Muscle layer of colon (tissue), 2 donors: ENCODE data around the gene TAP1.
"Not testable (repeated sequence)": the region's sequence is repeated elsewhere in the genome, so short reads cannot be mapped to it uniquely, and the experiment has no call there.

Source experiments
- H3K27ac ChIP-seq: one replicate; pipeline ENCODE4 v1.7.0; 2013; ENCODE audit warnings: low read depth, mild to moderate bottlenecking, low read length, moderate library complexity
- H3K27me3 ChIP-seq, 2 donors: one replicate each; pipeline ENCODE4 v1.7.0; 2013; ENCODE audit warnings: low read length in 2 of 2, mild to moderate bottlenecking in 2 of 2; ENCODE audit not compliant: insufficient read depth in 2 of 2, control insufficient read depth in 1 of 2
- H3K36me3 ChIP-seq: one replicate; pipeline ENCODE4 v1.7.0; 2013; ENCODE audit warnings: mild to moderate bottlenecking, low read length; ENCODE audit not compliant: insufficient read depth
- H3K4me1 ChIP-seq: one replicate; pipeline ENCODE4 v1.7.0; 2013; ENCODE audit warnings: mild to moderate bottlenecking, low read length; ENCODE audit not compliant: insufficient read depth
- H3K4me3 ChIP-seq, 2 donors: one replicate each; pipeline ENCODE4 v1.7.0; 2013; ENCODE audit warnings: low read length in 2 of 2, low read depth in 1 of 2, mild to moderate bottlenecking in 1 of 2, moderate library complexity in 1 of 2
- H3K9ac ChIP-seq: one replicate; pipeline ENCODE4 v1.7.0; 2013; ENCODE audit warnings: low read length
- H3K9me3 ChIP-seq: one replicate; pipeline ENCODE4 v1.7.0; 2013; ENCODE audit warnings: mild to moderate bottlenecking, low read length
- donor health status: abdominal sarcoma.
- donor health status: Adenocarcinoma of cecum.

Gene TAP1

DNA sequence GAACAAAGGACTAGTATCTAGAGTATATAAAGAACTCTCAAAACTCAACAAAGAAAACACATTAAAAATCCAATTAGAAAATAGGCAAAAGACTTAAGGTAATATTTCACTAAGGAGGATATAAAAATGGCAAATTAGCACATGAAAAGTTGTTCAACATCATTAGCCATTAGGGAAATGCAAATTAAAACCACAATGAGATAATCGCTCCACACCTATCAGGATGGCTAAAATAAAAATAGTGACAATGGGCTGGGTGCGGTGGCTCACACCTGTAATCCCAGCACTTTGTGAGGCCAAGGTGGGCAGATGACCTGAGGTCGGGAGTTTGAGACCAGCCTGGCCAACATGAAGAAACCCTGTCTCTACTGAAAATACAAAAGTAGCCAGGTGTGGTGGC lies 27.5 kb upstream of the TAP1 start:
- not testable (repeated sequence) for H3K9me3 ChIP-seq, H3K27me3 ChIP-seq, H3K9ac ChIP-seq, H3K4me3 ChIP-seq, H3K27ac ChIP-seq, H3K4me1 ChIP-seq, H3K36me3 ChIP-seq

DNA sequence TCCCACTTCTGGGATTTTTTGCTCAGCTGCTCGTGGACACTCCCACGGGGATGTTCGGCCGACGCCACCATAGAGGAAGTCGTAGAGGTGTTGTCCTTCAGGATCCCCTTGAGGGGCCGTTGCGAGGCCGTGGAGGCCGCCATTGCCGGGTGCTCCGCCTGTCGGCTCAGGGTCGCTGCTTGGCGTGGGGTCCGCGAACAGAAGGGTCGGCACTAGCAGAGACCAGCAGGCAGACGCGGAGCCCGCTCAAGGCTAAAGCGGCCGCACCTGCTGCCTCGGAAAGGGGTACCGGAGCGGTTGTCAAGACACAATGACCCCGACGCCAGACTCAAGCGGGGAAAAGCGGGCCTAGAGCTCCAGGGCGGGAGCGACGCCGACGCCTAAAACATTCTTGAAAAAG lies 26.2 kb upstream of the TAP1 start:
- Histone ChIP-seq H3K36me3 (no peaks in the 10 kb centered on the region), H3K27ac (no peak overlapping the region), H3K27me3 (peaks cover 4 to 9% of the 10 kb centered on the region in 2 donors), H3K9me3 (no peaks in the 10 kb centered on the region), H3K4me1 (no peaks in the 10 kb centered on the region), H3K4me3 (no peak overlapping the region), H3K9ac (no peak overlapping the region)

DNA sequence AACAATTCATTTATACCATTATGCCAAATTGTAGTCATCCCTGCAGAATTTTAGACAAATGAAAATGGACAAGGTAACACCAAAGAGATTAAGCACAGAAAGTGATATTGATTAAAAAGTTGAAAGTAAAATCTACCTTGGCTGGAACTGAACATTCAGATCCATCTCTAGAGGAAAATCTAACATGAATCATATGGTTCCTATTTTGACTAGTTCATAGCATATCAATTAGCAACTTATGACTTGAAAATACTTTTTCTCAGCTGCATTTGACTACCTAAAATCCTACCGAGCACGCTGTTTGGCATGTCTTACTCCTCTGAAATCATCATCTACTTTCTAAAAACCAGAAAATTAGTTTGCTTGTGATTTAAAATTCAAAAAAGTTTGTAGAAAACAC lies 23.1 kb upstream of the TAP1 start:
- no peaks in the 10 kb centered on the region for H3K9me3 ChIP-seq
- no peak overlapping the region for H3K9ac ChIP-seq
- peaks cover 4 to 9% of the 10 kb centered on the region in 2 donors for H3K27me3 ChIP-seq
- no peaks in the 10 kb centered on the region for H3K36me3 ChIP-seq
- H3K4me1 ChIP-seq = no peaks in the 10 kb centered on the region
- H3K27ac ChIP-seq = no peak overlapping the region
- no peak overlapping the region for H3K4me3 ChIP-seq

DNA sequence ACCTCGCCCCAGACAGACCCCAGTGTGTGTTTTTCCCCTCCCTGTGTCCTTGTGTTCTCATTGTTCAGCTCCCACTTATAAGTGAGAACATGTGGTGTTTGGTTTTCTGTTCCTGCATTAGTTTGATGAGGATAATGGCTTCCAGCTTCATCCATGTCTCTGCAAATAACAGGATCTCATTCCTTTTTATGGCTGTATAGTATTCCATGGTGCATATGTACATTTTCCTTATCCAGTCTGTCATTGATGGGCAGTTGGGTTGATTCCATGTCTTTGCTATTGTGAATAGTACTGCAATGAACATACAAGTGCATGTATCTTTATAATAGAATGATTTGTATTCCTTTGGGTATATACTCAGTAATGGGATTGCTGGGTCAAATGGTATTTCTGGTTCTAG lies 20.4 kb upstream of the TAP1 start:
- H3K27me3 ChIP-seq, H3K36me3 ChIP-seq, H3K9me3 ChIP-seq, H3K4me3 ChIP-seq, H3K9ac ChIP-seq, H3K27ac ChIP-seq, H3K4me1 ChIP-seq: not testable (repeated sequence)

DNA sequence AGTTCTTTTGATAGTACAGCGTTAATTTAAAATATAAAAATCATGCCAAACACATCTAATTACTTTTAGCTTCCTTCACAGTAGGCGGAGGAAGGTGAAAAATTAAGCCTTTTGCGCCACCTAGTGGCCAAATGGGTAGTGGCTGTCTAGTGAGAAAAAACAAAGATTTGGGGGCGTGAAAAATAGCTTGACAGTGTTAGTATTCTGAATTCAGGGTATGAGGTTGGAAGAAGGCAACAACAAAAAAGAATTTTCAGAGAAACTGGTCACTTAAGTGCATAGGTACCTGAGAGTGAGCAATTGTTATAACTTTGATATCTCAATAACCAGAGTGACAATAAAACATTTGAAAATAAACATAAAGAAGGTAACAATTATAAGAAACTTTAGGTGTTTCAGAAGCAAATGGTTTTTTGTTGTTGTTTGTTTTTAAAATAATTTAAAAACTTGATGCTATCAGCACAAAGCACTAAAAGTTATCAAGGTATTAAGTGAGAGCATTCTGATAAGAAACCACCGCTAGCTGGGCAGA lies 14.8 kb upstream of the TAP1 start:
- no peak overlapping the region for H3K27ac ChIP-seq
- H3K9ac ChIP-seq = no peak overlapping the region
- no peaks in the 10 kb centered on the region for H3K4me1 ChIP-seq
- H3K4me3 ChIP-seq = no peak overlapping the region
- H3K9me3 ChIP-seq = no peaks in the 10 kb centered on the region
- H3K36me3 ChIP-seq = no peaks in the 10 kb centered on the region
- no peaks in the 10 kb centered on the region for H3K27me3 ChIP-seq

DNA sequence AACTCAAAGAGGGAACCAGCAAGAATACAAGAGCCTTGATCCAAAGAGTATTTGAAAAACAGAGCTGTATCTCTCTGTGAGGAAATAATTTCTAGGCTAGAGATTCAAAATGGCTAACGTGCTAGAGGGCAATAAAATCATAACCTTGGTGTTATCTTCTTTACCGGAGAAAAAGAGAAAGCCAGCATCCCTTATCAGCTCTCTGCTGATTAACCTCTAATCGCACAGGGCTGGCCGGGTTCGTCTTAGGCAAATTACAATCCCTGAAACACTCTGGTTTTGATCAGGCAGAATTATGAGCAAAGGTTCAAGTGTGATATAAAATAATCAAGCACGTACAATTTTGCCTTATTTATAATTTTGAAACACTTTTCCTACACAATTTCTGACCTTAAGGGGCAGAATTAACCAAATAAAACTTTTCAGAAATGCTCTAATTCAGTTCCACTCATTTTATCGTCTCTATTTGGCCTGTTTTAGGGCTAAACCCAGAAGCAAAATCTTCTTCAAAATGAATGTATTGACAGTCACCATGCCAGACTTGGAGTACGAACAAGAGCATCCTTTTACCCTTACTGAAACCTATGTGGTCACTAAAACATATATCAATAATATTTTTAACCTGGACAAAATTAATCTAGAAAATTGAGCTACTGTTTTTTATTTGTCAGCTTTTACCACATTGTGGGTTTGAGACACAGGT lies 14.2 kb upstream of the TAP1 start:
- H3K9me3 ChIP-seq = no peaks in the 10 kb centered on the region
- H3K9ac ChIP-seq = no peak overlapping the region
- H3K4me1 ChIP-seq = no peaks in the 10 kb centered on the region
- no peak overlapping the region for H3K4me3 ChIP-seq
- no peaks in the 10 kb centered on the region for H3K27me3 ChIP-seq
- no peaks in the 10 kb centered on the region for H3K36me3 ChIP-seq
- no peak overlapping the region for H3K27ac ChIP-seq

DNA sequence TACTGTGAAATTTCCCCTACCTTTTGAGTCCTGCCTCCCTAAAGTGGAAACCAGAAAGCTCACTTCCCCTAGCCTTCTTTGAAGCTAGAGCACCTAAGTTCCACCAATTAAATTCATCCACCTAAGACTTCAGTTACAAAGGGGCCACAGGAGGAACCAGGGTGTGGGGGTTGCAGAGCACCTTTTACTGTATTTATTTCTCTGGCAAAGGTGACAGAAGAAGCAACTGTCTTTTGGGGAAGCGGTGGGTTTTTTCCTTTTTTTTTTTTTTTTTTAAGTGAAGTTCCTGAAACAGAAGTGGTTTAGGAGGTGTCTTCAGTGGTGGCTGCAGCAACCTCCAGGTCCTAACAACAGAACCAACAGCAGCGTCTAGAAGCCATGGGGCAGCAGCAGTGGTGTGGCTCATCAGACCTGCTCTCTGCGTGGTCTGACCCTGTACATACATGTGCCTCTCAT lies 13.5 kb upstream of the TAP1 start:
- Histone ChIP-seq H3K4me1 (no peaks in the 10 kb centered on the region), H3K27me3 (no peaks in the 10 kb centered on the region), H3K27ac (no peak overlapping the region), H3K36me3 (no peaks in the 10 kb centered on the region), H3K9ac (no peak overlapping the region), H3K4me3 (no peak overlapping the region), H3K9me3 (no peaks in the 10 kb centered on the region)

DNA sequence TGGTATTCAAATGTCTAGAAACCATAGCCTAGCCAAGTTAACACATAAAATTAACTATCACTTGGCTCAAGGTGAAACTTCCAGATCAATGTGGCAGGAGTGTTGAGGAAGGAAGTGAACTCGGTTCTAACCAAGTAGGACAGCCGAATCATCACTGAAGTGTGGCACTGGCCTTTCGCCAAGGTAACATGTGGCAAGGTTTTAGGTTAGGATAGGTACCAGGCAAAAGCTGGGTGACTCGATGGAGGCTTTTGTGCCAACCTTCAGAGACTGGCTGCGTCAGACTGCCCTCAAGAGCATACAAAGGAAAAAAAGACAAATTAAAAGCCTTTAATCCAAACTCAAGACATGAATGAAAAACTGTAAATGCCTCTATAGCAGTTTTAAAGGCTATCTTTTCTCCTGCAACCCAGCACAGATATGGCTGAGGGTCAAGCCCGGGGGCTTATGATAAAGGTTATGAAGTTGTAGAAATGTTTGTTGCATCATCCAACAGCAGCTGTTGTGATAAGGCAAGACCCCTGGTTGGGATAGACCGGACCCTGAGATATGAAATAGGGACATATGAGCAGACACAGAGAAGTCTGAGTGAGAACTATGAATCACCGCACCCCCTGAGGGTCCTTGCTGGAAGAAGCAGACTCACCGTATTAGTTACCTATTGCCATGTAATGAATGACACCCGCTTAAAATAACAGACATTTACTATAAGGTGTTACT lies 12.4 kb upstream of the TAP1 start:
- Histone ChIP-seq H3K9me3 (no peaks in the 10 kb centered on the region), H3K4me3 (no peak overlapping the region), H3K9ac (no peak overlapping the region), H3K36me3 (no peaks in the 10 kb centered on the region), H3K4me1 (no peaks in the 10 kb centered on the region), H3K27me3 (no peaks in the 10 kb centered on the region), H3K27ac (no peak overlapping the region)

DNA sequence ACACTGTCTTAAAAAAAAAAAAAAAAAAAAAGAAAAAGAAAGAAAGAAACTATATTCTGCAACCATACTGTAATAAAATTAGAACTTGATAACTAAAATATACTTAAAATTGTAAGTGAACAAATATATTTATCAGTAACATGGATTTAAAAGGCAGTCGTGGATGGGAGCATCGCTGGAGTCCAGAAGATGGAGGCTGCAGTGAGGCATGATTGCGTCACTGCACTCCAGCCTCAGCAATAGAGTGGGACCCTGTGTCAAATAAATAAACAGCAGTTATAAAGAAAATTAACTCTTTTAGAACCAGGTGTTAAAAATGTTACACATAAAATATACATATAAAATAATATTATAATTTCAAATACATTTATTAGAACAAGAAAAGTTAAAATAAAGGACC lies 9.2 kb upstream of the TAP1 start:
- peaks cover 22% of the 10 kb centered on the region for H3K36me3 ChIP-seq
- no peak overlapping the region for H3K27ac ChIP-seq
- H3K4me1 ChIP-seq = no peaks in the 10 kb centered on the region
- H3K27me3 ChIP-seq = no peaks in the 10 kb centered on the region
- no peak overlapping the region for H3K9ac ChIP-seq
- H3K9me3 ChIP-seq = no peaks in the 10 kb centered on the region
- no peak overlapping the region for H3K4me3 ChIP-seq

DNA sequence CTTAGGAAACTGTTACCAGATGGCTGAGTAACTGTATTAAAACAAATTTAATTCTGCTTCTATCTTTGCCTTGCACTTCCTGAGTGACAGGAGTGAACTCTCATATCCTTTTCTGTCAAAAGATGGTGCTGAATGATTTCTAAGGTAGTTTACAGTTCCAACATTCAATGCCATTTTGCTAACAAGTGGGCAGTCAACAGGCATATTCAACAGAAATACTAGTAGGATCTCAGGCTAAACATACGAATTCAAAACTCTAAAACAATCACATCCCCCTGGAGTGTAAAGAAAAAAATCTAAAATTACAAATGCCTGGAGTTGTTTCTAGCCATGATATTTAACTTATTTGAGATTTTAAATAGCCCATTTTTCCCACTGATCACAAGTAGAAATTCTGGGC lies 7.2 kb upstream of the TAP1 start:
- peaks cover under 1% of the 10 kb centered on the region for H3K4me1 ChIP-seq
- H3K27ac ChIP-seq = no peak overlapping the region
- no peaks in the 10 kb centered on the region for H3K9me3 ChIP-seq
- H3K9ac ChIP-seq = no peak overlapping the region
- no peak overlapping the region for H3K4me3 ChIP-seq
- no peaks in the 10 kb centered on the region for H3K27me3 ChIP-seq
- peaks cover 29% of the 10 kb centered on the region for H3K36me3 ChIP-seq

DNA sequence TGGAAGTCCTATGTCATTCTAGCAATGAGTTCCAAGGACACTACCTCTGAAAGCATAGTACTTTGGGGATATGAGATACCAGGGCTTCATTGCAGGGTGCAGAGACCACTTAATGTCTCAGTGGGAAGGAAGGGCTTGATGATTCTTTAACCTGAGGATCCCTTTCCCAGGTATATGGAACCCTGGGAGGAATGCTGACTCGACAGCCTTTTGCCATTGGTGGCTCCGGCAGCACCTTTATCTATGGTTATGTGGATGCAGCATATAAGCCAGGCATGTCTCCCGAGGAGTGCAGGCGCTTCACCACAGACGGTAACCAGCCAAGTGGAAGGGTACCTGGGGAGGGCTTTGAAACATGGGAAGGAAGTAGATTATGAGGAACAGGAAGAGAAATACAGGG lies 4.7 kb upstream of the TAP1 start:
- H3K4me1 ChIP-seq = peaks cover 13% of the 10 kb centered on the region
- H3K9me3 ChIP-seq = no peaks in the 10 kb centered on the region
- H3K27ac ChIP-seq = no peak overlapping the region
- H3K36me3 ChIP-seq = peaks cover 29% of the 10 kb centered on the region
- H3K4me3 ChIP-seq = no peak overlapping the region
- H3K27me3 ChIP-seq = no peaks in the 10 kb centered on the region
- H3K9ac ChIP-seq = no peak overlapping the region
